Measurements from ENCODE around the gene FAM149A.

Gene FAM149A

DNA sequence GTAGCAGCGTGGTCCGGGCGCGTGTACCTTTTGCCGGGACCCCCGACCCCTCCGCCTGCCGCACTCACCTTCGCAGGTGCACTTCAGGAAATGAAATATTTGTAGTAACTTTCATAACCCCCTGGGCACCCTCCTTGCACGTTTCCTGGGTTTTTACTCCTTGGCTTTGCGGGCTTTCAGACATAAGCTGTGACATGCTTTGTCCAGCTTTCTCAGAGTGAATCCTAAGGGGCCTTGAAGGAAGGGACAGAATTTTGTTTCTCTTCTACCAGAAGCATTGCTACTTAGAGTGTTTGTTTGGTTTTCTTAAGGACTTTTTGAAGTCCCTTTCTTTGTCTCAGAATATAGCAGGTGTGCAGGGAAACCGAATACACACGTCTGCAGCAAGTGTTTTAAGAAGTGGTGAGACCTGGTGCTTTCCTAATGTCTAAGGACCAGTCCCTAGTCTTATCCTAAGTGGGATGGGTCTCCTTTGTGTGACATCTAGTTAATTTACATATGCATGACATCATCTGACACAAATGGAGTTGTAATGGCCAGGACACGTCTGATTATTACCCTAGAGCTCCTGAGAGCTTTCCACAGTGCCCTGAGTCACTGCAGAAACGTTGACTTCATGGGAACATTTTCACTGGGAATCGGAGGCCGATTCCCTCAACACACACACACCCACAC lies 1.3 kb downstream of the FAM149A start:
- TF ChIP-seq, protein P1, sequence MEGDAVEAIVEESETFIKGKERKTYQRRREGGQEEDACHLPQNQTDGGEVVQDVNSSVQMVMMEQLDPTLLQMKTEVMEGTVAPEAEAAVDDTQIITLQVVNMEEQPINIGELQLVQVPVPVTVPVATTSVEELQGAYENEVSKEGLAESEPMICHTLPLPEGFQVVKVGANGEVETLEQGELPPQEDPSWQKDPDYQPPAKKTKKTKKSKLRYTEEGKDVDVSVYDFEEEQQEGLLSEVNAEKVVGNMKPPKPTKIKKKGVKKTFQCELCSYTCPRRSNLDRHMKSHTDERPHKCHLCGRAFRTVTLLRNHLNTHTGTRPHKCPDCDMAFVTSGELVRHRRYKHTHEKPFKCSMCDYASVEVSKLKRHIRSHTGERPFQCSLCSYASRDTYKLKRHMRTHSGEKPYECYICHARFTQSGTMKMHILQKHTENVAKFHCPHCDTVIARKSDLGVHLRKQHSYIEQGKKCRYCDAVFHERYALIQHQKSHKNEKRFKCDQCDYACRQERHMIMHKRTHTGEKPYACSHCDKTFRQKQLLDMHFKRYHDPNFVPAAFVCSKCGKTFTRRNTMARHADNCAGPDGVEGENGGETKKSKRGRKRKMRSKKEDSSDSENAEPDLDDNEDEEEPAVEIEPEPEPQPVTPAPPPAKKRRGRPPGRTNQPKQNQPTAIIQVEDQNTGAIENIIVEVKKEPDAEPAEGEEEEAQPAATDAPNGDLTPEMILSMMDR (conservative IDR thresholded peaks at IDR 0.05; ENCODE audit: low read depth, low read length), result no peak
- no peak for DNase-seq (ENCODE audit: low read depth)
- no peak overlapping the region for H3K4me3 ChIP-seq (ENCODE audit: low read depth, low read length)

DNA sequence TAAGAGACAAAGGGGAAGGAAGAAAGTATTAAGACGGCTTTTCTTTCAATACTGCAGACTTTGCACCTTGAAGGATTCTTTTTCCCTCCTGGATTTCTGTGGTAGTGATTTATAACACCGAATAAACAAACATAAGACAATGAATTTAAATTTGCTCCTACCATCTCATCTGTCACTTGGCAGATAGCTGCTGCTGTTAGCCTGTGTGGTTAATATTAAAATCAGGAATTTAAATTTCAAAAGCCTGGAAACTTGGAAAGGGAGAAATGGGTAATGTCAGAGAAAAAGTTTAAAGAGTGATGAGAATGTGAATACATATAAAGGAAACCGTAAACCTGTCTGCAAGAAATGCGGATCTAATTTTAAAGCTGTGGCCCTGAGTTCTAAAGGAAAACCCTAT lies 3.4 kb downstream of the FAM149A start:
- no peak overlapping the region for H3K4me3 ChIP-seq (ENCODE audit: low read depth, low read length)
- TF ChIP-seq, protein P1 (conservative IDR thresholded peaks at IDR 0.05; ENCODE audit: low read depth, low read length), result no peak
- DNase-seq (ENCODE audit: low read depth), result no peak

DNA sequence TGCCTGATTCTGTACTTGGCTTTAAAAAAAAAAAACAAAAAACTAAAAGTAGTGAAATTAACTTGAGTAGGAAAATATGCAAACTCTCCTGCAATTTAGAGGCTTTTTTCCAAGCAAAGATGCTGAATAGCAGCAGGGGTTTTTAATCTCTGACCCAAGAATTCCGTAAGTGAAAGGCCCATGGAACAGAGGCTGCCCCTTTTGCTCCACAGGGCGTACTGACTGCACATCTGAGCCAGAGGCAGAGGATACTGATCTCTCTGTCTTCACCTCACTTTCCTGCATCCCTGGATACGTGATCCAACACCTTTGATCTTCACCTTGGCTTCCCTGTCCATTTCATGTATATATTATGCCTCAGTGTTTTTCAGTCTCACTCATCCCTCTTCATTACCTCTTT lies 3.9 kb downstream of the FAM149A start:
- no peak overlapping the region for H3K4me3 ChIP-seq (ENCODE audit: low read depth, low read length)
- no peak for DNase-seq (ENCODE audit: low read depth)
- TF ChIP-seq, protein P1 (conservative IDR thresholded peaks at IDR 0.05; ENCODE audit: low read depth, low read length), result no peak

DNA sequence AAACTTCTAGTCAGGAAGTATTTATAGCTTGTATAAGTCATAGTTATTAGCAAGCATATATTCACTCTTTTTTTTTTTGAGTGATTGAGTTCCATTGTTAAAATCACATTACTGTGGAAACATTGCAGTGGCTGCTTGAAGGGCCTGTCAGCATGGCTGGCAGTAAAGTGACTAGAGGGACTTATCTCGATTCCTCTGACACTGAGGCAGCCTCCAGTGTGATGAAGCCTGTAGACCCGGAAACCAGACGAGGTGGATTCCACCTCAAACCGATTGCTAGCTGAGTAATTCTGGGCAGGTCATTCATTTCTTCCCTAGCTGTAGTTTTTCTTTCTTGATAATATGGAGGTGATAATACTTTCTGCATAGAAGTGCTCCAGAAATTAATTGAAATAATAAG lies 4.7 kb downstream of the FAM149A start:
- DNase-seq (ENCODE audit: low read depth), result no peak
- TF ChIP-seq, protein P1 (conservative IDR thresholded peaks at IDR 0.05; ENCODE audit: low read depth, low read length), result no peak
- H3K4me3 ChIP-seq (ENCODE audit: low read depth, low read length), result no peak overlapping the region

DNA sequence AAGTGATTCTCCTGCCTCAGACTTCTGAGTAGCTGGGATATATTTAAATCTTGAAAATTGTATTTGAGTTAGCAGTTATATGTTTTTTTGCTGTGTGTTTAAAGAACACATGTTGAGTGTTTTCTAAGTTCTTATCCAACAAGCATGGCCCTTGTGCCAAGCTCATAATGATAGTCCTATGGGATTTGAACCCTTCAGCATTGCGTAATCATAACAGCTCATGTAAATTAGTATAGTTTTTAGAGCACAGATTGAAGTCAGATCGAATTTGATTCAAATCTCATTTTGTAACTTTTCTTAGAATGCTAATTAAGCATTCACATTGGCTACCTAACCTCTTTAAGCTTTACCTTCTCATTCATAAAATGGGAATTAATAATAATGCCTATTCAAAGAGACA lies 12.2 kb downstream of the FAM149A start:
- no peak overlapping the region for H3K4me3 ChIP-seq (ENCODE audit: low read depth, low read length)
- TF ChIP-seq, protein P1 (conservative IDR thresholded peaks at IDR 0.05; ENCODE audit: low read depth, low read length), result no peak
- no peak for DNase-seq (ENCODE audit: low read depth)

DNA sequence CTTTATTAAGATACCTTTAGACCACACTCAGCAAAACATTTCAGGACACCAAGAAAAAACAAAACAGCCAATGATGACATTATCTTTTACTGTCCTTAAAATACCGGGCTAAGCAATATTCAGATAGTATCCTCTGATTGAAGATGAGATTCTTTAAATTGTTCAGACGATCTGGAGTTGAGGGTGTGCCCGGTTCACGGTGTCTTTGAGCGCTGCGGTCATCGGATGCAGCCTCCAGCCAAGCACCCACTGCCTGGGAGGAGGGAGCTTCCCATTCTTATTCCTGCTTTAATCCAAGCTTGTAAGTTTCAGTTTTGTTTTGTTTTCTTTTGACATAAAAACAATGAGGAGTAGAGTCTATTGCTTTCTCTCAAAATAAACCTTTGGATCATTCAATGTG lies 14.1 kb downstream of the FAM149A start:
- TF ChIP-seq, protein P1 (conservative IDR thresholded peaks at IDR 0.05; ENCODE audit: low read depth, low read length), result no peak
- H3K4me3 ChIP-seq (ENCODE audit: low read depth, low read length), result no peak overlapping the region
- no peak for DNase-seq (ENCODE audit: low read depth)

DNA sequence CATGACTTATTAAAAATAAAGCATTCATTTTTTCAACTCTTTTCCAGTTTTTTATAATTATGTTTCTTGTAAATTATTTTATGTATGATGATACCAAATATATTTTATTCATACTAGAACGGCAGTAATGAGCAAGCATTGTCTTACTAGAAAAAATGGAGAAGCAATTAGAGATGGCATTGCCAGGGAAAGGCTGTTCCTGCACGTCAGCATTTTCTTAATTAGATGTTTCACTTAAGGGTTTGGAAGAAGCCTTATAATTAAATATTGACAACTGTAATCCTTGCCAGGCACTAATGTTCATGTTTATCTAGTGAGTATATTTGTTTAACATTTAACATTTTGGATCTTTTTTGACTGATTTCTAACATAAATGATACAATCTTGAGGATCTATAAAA lies 16.6 kb downstream of the FAM149A start:
- H3K4me3 ChIP-seq (ENCODE audit: low read depth, low read length), result no peak overlapping the region
- no peak for DNase-seq (ENCODE audit: low read depth)
- TF ChIP-seq, protein P1 (conservative IDR thresholded peaks at IDR 0.05; ENCODE audit: low read depth, low read length), result no peak

Measured in choroid plexus epithelial cell (primary cell).